Dermis microvascular lymphatic vessel endothelial cell (primary cell): ENCODE data around the gene C15orf61. TPM values are rescaled to one million over a fixed set of nuclear protein-coding genes. Genes with fewer than 3 reads are reported as not detected.

ENCODE experiments used
- DNase-seq, 2 donors: peaks; one replicate each; pipeline versions ENCODE4 v3.0.0 to v3.0.0-alpha.2; 2010; ENCODE audit warnings: low read depth in 2 of 2
- total RNA-seq: library from RNA; depleted of rRNA; stranded (reverse); fragments of >200 nt; gene quantifications from 2 replicates; pipeline ENCODE4 v1.2.1, GENCODE V29; 2014

C15orf61 gene
- total RNA-seq, 1 donor from 2014 or later: 1.3 TPM

DNA sequence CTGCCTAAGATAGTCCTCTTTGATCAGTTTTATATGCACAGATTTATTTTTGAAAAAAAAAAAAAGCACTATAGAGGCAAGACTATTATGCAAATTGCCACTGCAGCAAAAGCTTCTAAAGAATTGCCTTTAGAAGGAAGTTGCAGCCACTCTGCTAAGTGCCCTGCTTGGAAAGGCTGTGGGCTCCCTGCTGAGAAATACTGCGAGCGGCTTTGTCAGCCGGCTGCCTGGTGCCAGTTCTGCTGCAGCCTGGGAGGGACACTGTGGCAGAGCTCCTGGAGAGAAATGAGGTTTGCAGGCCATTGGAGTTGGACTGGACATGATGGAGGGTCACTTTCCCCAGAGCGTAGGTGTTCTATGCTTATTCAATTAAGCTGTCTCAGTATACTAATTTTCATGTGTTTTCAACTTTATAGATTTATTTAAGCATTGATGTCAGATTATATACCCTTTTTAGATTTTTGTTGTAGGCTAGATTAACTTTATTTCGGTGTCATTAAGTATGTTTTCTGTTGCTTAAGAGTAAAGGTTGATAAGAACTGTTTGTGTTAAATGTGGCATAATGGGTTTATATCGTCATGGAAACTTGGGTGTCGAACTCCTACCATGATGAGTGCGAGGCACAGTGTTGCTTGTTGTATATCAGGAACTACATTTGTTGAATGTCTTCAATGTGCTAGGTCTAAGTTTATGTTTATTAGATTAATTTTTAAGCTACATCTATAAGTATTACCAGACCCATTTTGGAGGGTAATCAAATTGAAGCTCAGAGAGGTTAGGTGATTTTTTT is 28.1 kb downstream of the C15orf61 start:
- DNase-seq: no peak

DNA sequence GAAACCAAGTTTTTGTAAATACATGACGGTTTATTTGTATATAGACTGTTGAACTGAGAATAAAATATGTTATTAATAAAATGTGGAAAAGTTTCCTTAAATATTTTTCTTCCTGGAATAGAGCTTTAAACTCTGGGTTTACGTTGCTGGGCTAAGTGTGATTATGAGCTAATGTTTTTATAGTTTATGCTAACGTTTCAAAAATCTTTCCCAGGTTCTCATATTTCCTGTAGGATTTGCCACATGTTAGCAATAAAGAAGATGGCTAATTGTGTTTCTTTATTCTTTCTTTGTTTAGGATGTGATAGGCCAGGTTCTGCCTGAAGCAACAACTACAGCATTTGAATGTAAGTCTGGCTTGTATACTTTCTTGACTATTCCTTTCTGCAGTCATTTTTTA is 28.8 kb downstream of the C15orf61 start:
- no peak for DNase-seq

DNA sequence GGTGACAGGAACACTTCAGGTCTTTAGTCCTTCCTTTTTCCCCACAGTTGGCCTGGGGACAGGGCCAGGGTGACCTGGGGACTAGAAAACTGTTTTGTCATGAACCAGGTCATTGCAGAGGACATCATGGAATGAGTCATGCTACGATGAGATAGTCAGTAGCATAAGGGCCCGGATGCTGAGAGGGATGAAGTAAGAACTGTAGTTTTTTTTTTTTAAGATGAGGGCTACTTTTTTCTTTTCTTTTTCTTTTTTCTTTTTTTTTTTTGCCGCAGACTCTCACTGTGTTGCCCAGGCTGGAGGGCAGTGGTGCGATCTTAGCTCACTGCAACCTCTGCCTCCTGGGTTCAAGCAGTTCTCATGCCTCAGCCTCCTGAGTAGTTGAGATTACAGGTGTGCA is 29.6 kb downstream of the C15orf61 start:
- no peak for DNase-seq

DNA sequence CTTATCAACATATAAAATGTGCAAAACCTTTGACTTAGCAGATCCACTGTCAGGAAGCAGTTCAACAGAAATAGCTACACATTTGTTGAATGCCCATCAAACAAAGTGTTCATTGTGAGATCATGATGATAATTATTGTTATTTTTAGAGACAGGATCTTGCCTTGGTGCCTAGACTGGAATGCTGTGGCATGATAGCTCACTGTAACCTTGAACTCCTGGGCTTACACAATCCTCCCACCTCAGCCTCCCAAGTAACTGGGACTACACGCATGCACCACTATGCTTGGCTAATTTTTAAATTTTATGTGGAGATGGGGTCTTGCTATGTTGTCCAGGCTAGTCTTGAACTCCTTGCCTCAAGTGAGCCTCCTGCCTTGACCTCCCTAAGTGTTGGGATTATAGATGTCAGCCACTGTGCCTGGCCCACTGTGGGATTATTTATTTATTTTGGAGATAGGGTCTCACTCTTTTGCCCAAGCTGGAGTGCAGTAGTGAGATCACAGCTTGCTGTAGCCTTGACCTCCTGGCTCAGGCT is 30.3 kb downstream of the C15orf61 start:
- DNase-seq: no peak

DNA sequence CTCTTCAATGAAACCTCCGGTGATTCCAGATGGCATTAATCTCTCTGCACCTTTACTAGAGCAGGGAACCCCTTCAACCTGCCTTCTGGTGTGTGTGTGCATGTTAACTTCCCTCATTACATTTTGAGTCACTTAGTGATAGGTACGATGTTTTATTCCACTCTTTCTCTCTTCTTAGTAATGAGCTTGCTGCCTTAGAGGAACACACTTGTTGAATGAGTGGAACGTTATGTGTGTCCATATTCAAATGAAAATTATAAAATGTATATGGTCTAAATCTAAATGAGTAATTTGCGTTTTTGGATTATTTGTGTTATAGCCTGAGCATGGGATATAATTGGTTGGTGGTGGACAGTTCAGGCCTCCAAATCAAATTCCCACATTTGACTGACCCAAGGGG is 33.6 kb downstream of the C15orf61 start:
- DNase-seq: no peak

DNA sequence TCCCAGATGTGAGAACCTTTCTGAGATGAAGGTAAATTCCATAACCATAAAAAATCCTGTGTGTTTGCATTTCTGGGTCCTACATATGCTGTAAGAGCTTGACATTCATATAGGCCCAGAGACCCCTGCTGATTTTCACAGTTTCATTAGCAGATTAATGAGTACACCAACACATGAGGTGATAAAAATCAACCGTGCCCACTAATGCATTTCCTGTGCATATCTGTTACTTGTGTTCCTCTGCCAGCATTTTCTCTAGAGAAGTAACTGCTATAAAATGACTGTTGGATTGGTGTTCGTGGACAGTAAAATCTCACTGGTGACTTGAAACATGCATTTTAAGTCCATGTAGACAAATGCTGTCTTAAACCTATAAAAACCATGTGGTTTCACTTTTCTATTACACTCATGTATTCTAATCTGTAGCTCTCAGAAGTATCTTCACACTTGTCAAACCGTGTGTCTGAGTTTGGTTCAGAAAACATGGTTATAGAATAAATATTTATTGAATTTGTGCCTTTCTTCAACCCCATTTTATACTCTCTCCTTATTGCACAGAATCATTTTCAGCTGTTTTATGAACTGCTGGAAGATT is 36.1 kb downstream of the C15orf61 start:
- DNase-seq: no peak

DNA sequence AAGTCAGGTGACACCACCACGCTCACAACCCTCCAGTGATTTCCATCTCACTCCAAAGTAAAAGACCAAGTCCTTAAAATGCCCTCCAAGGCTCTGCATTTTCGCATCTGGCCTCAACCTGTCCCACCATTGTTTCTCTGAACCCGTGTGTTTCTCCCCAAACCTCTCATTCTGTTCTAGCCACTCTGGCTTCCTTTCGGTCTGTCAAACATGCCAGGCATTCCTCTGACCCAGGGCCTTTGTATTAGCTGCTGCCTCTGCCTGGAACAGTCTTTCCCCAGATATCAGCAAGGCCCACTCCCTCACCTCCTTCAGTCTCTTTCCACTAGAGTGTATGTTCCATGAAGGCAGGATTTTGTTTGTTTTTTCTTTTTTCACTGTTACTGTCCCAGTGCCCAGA is 37.6 kb downstream of the C15orf61 start:
- no peak for DNase-seq

DNA sequence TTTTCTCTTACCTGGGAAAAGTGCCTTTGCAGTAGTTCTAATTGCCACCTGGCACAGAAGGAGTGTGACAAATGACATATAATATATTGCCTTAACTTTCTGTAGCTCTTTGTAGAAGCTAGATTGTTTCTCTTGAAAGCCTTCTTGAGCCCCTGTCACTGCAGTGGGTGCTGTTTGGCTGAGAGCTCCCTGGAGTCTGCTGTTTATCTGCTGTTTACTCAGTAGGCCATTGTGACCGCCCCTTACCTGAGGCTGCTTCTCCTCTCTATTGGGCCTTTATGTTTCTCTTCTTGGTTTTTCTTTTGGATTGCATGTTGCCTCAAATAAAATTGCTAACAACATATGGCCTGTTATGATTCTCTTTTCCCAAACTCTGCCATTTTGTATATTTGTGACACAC is 38.2 kb downstream of the C15orf61 start:
- DNase-seq: no peak

DNA sequence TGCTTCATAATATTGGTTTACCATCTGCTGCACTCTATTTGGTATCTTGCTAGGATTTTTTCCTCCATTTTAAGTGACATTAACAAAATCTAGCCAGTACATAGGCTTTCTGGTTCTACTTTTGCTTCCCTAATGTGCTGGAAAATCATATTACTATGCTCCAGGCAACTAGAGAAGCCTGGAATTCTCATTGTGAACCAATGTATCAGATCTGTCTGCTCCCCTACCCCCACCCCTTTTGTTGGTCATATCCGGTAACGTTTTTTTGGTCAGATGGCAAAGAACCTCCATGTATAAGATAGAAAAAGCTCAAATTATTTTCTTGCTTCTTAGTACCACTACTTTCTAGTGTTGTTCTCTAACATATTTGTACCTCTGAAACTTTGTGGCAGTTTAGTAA is 38.6 kb downstream of the C15orf61 start:
- DNase-seq: no peak

DNA sequence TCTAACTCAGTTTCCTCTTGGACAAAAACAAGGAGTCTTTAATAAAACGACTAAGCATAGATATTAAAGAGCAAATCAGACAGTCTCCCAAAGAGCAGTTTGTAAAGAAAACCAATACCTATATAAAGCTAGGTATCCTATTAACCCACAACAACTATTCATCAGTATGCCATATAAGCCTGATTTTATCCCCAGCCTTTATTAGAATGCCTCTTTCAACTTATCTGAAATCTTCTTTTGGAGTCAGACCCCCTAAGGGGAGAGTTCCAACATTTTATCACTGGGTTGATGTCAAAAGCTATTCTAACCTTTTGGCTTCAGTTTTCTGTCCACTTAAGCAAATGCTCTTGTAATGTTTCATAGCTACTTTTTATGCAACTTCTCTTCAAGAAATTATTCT is 39.4 kb downstream of the C15orf61 start:
- no peak for DNase-seq

DNA sequence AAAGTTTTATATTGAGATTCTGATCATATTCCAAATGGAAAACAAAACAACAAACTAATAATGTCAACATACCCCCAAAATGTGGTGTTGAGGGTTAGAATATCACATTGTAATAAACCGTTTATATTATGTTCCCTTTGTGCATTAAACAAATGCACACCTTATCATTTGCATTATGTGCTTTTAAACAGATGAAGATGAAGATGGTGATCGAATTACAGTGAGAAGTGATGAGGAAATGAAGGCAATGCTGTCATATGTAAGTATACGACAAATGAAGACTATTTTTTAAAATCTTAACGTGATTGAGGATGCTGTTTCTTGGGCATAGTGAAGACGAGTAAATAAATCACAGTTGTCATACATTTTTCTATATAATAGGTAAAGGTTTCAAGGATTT is 42.2 kb downstream of the C15orf61 start:
- DNase-seq: no peak

DNA sequence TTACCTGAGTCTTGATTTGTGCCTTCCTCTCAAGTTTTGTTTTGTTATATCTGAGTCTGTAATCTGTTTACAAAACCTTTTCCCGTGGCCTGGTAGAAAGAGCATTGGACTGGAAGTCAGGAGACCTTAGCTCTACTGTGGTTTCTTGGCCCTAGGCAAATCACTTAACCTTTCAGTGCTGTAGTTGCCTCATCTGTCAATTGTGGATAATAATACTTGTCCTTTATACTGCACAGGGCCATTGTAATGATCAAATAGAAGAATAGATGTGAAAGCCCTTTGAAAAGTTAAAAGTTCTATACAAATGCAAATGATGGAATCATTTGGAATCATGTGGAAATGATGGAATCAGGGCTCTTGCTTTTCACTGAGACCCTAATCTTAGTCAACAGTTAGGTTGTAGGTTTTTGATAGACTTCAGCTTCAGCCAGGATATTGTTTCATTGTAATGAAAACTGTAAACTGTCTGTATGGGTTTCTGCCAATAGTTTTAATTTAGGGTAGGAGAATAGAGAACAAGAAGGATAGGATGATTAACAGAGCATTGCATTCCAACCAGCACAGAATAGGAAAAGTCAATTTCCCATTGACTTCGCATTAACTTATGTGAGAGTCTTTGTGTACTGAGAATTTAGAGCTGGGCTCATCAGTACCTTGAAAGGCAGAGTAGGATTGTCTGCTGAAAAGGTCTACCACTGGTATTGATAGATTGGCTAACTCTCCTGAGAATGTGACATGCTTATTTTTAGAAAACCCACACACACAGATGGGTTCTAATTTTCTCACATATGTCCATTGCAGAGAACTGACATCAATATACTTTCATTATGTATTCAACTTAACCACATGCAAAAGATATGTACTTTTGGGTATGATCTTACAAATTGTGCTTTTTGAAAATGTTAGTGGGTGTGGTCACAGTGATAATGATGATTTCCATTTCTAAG is 43.4 kb downstream of the C15orf61 start:
- DNase-seq: no peak

DNA sequence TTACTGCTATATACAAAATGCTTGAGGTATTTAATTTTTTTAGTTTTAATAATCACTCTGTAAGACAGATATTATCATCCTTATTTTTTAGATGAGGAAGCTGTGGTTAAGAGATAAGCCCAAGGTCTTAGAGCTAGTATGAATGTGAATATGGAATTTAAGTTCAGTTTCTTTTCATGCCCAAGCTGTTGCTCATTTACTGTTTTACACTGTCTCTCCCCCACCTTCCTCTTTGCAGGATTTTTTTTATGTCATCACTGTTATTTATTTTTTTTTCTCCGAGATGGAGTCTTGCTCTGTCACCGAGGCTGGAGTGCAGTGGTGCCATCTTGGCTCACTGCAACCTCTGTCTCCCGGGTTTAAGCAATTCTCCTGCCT is 44.0 kb downstream of the C15orf61 start:
- DNase-seq: no peak

DNA sequence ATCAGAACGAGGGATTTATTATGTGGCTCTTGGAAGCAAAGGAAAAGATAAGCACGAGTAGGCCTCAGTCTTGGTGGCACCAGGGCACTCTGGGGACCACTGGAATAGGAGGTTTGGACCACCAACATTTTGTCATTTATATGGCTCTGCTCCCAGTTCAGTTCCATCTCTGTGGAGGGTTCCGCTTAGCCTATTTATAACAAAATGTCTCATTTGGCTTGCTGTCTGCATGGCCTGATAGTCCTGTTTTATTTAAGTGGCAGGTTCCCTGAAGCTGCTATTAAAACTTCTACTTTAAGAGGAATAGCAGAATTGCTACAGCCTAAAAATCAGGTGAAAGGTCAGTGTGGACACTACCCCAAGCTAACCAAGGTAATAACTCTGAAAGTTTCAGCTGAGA is 48.7 kb downstream of the C15orf61 start:
- no peak for DNase-seq

DNA sequence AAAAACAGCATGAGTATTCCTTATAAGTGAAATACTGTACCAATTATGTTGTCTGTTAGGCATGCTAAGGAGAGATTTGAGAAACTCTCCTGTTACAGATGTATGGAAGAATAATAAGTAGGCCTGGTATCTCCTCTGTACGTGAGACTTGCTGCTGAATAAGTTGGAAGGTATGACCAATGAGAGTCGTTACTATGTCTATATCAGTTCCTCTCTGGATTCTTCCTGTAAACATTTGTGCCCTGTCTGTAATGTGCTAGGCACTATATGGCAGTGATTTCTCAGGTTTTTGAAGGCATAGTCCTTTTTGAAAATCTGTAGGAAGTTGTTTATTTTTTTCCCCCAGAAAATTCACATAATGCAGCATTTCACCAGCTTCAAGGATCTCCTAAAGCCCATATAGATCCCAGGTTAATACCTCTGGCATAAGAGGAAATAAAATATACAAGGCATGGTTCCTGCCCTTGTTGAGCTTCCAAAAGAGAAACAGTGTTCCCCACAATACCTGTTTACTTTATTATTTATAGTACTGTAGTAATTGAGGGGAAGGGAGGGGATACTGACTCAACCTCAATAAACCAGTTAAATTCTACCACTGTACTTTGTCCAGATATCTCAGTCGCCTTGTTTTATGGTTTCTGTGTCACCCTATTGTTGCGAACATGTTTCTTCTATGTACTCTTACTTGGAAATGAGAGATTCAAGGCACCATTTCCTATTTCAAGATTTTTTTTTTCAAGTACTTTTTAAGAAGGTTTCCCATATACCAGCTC is 50.1 kb downstream of the C15orf61 start:
- DNase-seq: no peak

DNA sequence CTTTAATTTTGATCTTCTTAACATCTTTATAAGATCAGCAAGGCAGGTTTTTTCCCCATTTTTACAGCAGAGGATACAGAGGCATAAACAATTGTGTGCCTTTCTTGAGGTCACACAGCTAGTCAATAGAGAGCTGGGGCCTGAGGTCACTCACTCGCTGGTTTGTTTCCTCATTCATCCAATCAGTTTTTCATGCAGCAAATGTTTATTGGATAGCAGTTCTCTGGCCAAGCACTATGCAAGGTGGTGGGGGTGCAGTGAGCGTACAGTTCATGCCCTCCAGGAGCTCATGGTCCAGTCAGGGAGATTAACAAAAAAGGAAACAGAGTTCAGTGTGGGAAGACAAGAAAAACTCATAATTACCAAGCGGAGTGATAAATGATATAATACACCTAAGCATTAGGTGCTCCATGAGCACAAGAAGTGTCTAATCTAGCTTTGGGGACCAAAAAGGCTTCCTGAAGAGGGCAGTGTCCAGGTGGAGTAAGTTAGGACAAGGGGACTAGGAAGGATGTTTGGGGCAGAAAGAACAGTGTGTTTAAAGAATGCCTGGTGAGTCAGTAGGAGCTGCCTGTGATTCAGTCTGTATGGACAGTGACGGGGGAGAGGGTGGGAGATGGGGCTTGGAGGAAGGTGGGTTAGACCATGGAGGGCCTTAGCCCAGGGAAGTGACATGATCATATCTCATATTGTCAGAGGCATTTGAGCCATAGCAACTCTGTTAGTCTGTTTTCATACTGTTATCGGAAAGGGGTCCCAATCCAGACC is 50.9 kb downstream of the C15orf61 start:
- no peak for DNase-seq

DNA sequence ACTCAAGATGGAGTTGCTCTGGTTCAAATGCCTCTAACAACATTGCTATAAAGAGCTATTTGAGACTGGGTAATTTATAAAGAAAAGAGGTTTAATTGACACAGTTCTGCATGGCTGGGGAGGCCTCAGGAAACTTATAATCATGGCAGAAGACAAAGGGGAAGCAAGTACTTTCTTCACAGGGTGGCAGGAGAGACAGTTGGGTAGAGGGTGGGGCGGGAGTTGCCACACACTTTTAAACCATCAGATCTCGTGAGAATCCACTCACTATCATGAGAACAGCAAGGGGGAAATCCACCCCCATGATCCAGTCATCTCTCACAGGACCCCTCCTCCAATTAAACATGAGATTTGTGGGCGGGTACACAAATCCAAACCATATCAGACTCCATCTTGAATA is 52.3 kb downstream of the C15orf61 start:
- no peak for DNase-seq

DNA sequence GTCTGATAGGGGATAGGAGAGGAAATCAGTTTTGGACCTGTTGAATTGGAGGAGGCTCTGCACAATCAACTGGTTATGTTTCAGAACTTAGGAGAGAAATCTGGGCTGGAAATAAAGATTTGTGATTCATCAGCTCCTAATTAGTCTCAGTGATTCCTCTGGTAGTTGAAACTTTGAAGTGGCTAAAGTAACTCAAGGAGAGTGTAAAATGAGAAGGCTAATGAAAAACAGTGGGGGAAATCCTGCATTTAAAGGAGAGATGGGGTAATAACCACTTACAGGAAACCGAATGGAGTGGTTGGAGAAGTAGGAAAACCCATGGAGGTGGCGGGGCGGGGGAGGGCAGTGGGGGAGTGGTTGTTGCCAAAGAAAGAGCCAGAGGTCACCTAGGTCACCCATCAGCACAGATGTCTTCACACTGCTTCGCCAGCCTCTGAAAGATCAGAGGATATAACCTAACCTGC is 54.1 kb downstream of the C15orf61 start:
- peak in 1 of 2 donors; percentile 4 for DNase-seq

DNA sequence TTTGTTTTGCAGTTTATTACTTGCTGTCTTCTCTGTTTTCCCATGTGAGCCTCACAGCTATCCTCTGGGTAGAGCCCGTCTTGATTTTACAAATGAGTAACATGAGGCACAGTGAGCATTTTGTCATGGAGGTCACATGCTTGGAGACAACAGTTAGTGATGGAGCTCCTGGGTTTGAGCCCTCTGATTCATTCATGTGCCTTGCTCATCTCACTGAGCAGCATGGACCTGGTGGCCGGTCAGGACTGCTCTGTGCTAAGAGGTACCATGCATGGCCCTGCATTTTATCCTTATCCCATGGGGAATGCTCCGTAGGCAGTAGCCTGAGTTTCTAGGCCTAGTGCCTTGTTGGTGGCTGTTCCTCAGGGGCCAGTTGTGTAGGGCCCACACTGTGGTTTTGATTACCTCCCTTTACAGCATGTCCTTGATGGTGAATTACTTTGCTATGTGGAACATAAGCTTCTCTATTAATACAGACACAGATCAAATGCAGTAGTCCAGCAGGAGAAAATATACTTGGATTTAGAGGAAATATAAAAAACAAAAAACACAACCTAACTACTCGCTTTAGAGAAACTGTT is 57.2 kb downstream of the C15orf61 start:
- no peak for DNase-seq

DNA sequence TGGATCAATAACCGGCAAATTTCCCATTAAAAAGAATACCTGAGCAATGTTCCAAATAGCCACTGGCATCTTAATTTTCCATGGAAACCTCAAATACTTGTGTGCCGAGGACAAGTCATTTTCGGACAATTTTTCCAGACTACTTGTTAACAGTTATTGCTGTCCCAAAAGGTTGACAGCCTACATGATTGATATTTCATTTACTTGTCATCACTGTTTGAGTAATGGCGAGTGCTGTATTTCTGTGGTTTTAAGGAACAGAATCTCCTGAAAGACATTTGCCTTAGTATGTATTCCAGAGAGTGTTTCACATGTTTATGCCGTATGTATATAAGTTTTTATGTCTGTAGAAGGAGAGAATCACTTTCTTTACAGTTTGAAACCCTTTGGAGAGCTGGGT is 58.2 kb downstream of the C15orf61 start:
- DNase-seq: no peak
